Testis (tissue), 3 donors: ENCODE measurements around the gene CSF3R. TPM values are rescaled to one million over a fixed set of nuclear protein-coding genes. Genes with fewer than 3 reads are reported as not detected.

ENCODE experiments used
- DNase-seq: peaks from one replicate; pipeline ENCODE4 v3.0.0-alpha.2; 2019
- H3K27ac ChIP-seq, 2 donors: fragments of 200-600 bp; sonication (generic); one replicate each; pipeline ENCODE4 v1.5.1; 2019
- H3K27me3 ChIP-seq: fragments of 200-600 bp; sonication (generic); one replicate; pipeline ENCODE4 v1.5.1; 2019
- H3K36me3 ChIP-seq: fragments of 200-600 bp; sonication (generic); one replicate; pipeline ENCODE4 v1.5.1; 2017; ENCODE audit warnings: low read depth; ENCODE audit errors: missing control alignments
- H3K4me1 ChIP-seq: fragments of 200-600 bp; sonication (generic); one replicate; pipeline ENCODE4 v1.5.1; 2019
- H3K4me3 ChIP-seq, 2 donors: fragments of 200-600 bp; sonication (generic); one replicate each; pipeline ENCODE4 v1.5.1; 2017 to 2019
- H3K9me3 ChIP-seq: fragments of 200-600 bp; sonication (generic); one replicate; pipeline ENCODE4 v1.5.1; 2017
- CTCF ChIP-seq, 3 experiments: fragments of 450-650 bp in 2 of 3; fragments of 200-600 bp in 1 of 3; sonication (generic) in 1 of 3; IDR thresholded peaks; one replicate each; pipeline ENCODE4 v1.5.1; 2016 to 2019; ENCODE audit warnings: antibody characterized with exemption in 3 of 3, mild to moderate bottlenecking in 2 of 3, moderate library complexity in 1 of 3
- POLR2A ChIP-seq: fragments of 450-650 bp; IDR thresholded peaks from one replicate; pipeline ENCODE4 v1.6.1; 2017; ENCODE audit warnings: antibody characterized with exemption, mild to moderate bottlenecking, moderate library complexity
- WGBS, 2 donors: methylation state at CpG; one replicate each; pipeline ENCODE4 v1.1.5; 2018; 5-methylcytosine and 5-hydroxymethylcytosine counted together
- intact Hi-C: fragments of 100-400 bp; cut with DNase I; formaldehyde crosslinking; loops from one replicate; pipeline ENCODE4 v1.15.1; 2023; ENCODE audit warnings: low total_unique reads
- polyA plus RNA-seq: library from polyadenylated mRNA; stranded (reverse); fragments of 350-450 nt; fragmentation: Illumina TruSeq; extraction: RNeasy Lipid Tissue Mini Kit (QIAGEN cat#74804); gene quantifications from one replicate; pipeline ENCODE4 v1.2.3, GENCODE V29; 2014; ENCODE audit warnings: low read depth, low replicate concordance; ENCODE audit not compliant: insufficient read depth
- total RNA-seq, 2 donors: library from RNA; depleted of rRNA; stranded (reverse); fragments of >200 nt; gene quantifications; one replicate each; pipeline ENCODE4 v1.2.3, GENCODE V29; 2016

CSF3R gene
- total and polyA plus RNA-seq, 3 donors from 2014 or later = 2.0 to 4.9 (median 3.8) TPM

GRCh38 chr1:36469163-36469562, 13.6 kb downstream of the CSF3R start:
- no peak for TF ChIP-seq CTCF (IDR thresholded peaks at IDR 0.05)
- TF ChIP-seq POLR2A = no peak
- Histone ChIP-seq H3K36me3 (no peaks in the 10 kb centered on the region), H3K27me3 (no peaks in the 10 kb centered on the region), H3K27ac (no peak overlapping the region), H3K4me1 (peaks cover 6% of the 10 kb centered on the region), H3K9me3 (no peaks in the 10 kb centered on the region), H3K4me3 (no peak overlapping the region)
- no peak for DNase-seq
- intact Hi-C loops = no loop called here
- 72 to 87% methylated on average over 2 of the region's 2 CpGs for WGBS, 2 donors

GRCh38 chr1:36467700-36468455, 14.8 kb downstream of the CSF3R start:
- Histone ChIP-seq H3K27ac (no peak overlapping the region), H3K27me3 (no peaks in the 10 kb centered on the region), H3K4me3 (no peak overlapping the region), H3K4me1 (peaks cover 13% of the 10 kb centered on the region), H3K36me3 (no peaks in the 10 kb centered on the region), H3K9me3 (no peaks in the 10 kb centered on the region)
- intact Hi-C loops = no loop called here
- WGBS, 2 donors = 86 to 88% methylated on average over 9 to 10 of the region's 10 CpGs
- no peak for DNase-seq
- no peak for TF ChIP-seq POLR2A
- TF ChIP-seq CTCF (IDR thresholded peaks at IDR 0.05) = no peak

GRCh38 chr1:36467027-36467410, 15.7 kb downstream of the CSF3R start:
- Histone ChIP-seq H3K9me3 (no peaks in the 10 kb centered on the region), H3K27ac (no peak overlapping the region), H3K27me3 (no peaks in the 10 kb centered on the region), H3K36me3 (no peaks in the 10 kb centered on the region), H3K4me1 (peaks cover 13% of the 10 kb centered on the region), H3K4me3 (no peak overlapping the region)
- 90 to 94% methylated on average over 3 to 4 of the region's 4 CpGs for WGBS, 2 donors
- DNase-seq = no peak
- TF ChIP-seq CTCF (IDR thresholded peaks at IDR 0.05) = no peak
- TF ChIP-seq POLR2A = no peak
- intact Hi-C loops = no loop called here

- H3K4me1 ChIP-seq = peaks cover 13% of the 10 kb centered on the region
- H3K36me3 ChIP-seq = no peaks in the 10 kb centered on the region
- H3K27me3 ChIP-seq = no peaks in the 10 kb centered on the region
- TF ChIP-seq POLR2A = no peak
- TF ChIP-seq CTCF (IDR thresholded peaks at IDR 0.05) = no peak
- no peak overlapping the region for H3K4me3 ChIP-seq
- WGBS, 2 donors = 80 to 87% methylated on average over 7 to 11 of the region's 12 CpGs
- no peak for DNase-seq
- H3K9me3 ChIP-seq = no peaks in the 10 kb centered on the region
- peak overlapping the region in 1 of 2 donors; percentile 97 for H3K27ac ChIP-seq
- intact Hi-C loops = no loop called here
Measured at GRCh38 chr1:36466370-36467026, 16.2 kb downstream of the CSF3R start.
